ENCODE measurements around the gene GTSF1L.

The GTSF1L gene

GRCh38 chr20:43726811-43727338 is at the start of gene GTSF1L:
Gene GTSF1L, minus strand, starts transcription at chr20:43727002. Its CDS starts 308 bp downstream, at chr20:43726694.
- Histone ChIP-seq H3K36me3 (ENCODE audit: insufficient read depth, low read length) (no peaks in the 10 kb centered on the region), H3K27me3 (ENCODE audit: insufficient read depth, low read length) (no peaks in the 10 kb centered on the region; the same call in 1 of the 2 replicates), H3K4me3 (ENCODE audit: low read depth, low read length) (no peak within 1 kb of the TSS), H2AFZ (ENCODE audit: low read length, unreplicated experiment) (no peak within 1 kb of the TSS), H3K79me2 (ENCODE audit: control insufficient read depth, insufficient read depth, low read length, unreplicated experiment) (no peaks in the 10 kb centered on the region), H3K4me1 (ENCODE audit: control insufficient read depth, insufficient read depth, low read length, unreplicated experiment) (no peaks in the 10 kb centered on the region), H3K27ac (ENCODE audit: low read depth, low read length) (no peak within 1 kb of the TSS)

DNA sequence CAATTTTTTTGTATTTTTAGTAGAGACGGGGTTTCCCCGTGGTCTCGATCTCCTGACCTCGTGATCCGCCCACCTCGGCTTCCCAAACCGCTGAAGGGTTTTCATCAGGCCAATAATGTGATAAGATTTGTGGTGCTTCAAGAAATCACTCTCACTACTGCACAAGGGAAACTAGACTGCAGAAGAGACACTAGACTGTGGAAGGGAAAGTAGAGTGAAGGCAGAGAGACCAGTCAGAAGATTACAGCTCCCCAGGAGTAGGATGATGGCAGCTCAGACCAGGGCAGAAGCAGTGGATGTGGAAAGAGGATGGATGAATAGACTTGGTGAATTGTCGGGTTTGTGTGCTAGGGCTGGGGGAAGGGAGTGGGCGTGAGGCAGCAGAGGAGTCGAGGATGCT is 48.0 kb upstream of the GTSF1L start:
- no peaks in the 10 kb centered on the region for H3K4me1 ChIP-seq (ENCODE audit: control insufficient read depth, insufficient read depth, low read length, unreplicated experiment)
- peaks cover 61% of the 10 kb centered on the region for H3K27me3 ChIP-seq (ENCODE audit: insufficient read depth, low read length)
- no peak overlapping the region for H3K4me3 ChIP-seq (ENCODE audit: low read depth, low read length)
- no peaks in the 10 kb centered on the region for H3K79me2 ChIP-seq (ENCODE audit: control insufficient read depth, insufficient read depth, low read length, unreplicated experiment)
- H2AFZ ChIP-seq (ENCODE audit: low read length, unreplicated experiment) = no peak overlapping the region
- no peak overlapping the region for H3K27ac ChIP-seq (ENCODE audit: low read depth, low read length)
- H3K36me3 ChIP-seq (ENCODE audit: insufficient read depth, low read length) = no peaks in the 10 kb centered on the region

- no peaks in the 10 kb centered on the region for H3K36me3 ChIP-seq (ENCODE audit: insufficient read depth, low read length)
- no peak overlapping the region for H3K4me3 ChIP-seq (ENCODE audit: low read depth, low read length)
These were observed 44.8 kb upstream of the GTSF1L start for GRCh38 chr20:43771503-43772190.

GRCh38 chr20:43770342-43770741 is 43.5 kb upstream of the GTSF1L start:
- Histone ChIP-seq H3K36me3 (ENCODE audit: insufficient read depth, low read length) (no peaks in the 10 kb centered on the region), H3K27me3 (ENCODE audit: insufficient read depth, low read length) (peaks cover 86% of the 10 kb centered on the region), H2AFZ (ENCODE audit: low read length, unreplicated experiment) (no peak overlapping the region), H3K27ac (ENCODE audit: low read depth, low read length) (no peak overlapping the region), H3K4me3 (ENCODE audit: low read depth, low read length) (no peak overlapping the region), H3K79me2 (ENCODE audit: control insufficient read depth, insufficient read depth, low read length, unreplicated experiment) (no peaks in the 10 kb centered on the region), H3K4me1 (ENCODE audit: control insufficient read depth, insufficient read depth, low read length, unreplicated experiment) (no peaks in the 10 kb centered on the region)

More at GRCh38 chr20:43771503-43772190, 44.8 kb upstream of the GTSF1L start:
- no peaks in the 10 kb centered on the region for H3K4me1 ChIP-seq (ENCODE audit: control insufficient read depth, insufficient read depth, low read length, unreplicated experiment)
- no peaks in the 10 kb centered on the region for H3K79me2 ChIP-seq (ENCODE audit: control insufficient read depth, insufficient read depth, low read length, unreplicated experiment)
- no peak overlapping the region for H3K27ac ChIP-seq (ENCODE audit: low read depth, low read length)
- H3K27me3 ChIP-seq (ENCODE audit: insufficient read depth, low read length) = peaks cover 73% of the 10 kb centered on the region
- H2AFZ ChIP-seq (ENCODE audit: low read length, unreplicated experiment) = no peak overlapping the region

DNA sequence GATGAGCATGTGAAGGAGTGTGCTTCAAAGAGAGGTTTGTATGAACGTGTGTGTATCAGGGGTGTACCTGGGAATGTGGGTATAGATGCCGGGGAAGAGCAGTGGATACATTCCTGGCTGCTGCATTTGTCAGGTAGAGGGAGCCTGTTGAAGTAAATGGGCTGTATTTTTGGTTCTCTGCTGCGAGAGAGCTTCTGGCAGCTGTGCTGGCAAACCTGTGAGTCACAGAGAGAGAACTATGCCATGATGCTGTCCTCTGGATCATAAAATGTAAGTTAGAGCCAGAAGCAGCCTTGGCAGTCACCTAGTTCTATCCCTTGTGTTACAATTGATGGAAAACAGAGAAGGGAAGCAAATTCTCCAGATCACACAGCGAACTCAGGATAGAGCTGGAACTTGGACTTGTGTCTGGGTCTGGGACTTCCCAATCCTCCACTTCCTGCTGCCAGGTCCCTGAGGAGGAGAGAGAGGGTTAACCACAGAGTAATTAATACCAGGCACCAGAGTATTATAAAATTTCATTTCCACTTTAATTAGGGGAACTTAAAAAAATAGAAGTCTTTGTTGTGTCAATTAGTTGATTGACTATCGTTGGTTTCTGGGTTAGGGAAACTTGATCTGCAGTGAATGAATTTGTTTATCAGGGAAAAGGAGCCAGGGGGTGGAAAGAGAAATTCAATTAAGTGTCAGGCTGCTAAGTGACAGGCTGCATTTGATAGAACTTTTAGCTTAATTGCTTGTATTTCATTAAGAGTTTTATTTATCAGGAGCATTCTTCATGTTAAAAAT is 41.1 kb upstream of the GTSF1L start:
- no peak overlapping the region for H3K4me3 ChIP-seq (ENCODE audit: low read depth, low read length)
- peaks cover 66% of the 10 kb centered on the region for H3K27me3 ChIP-seq (ENCODE audit: insufficient read depth, low read length)
- no peaks in the 10 kb centered on the region for H3K79me2 ChIP-seq (ENCODE audit: control insufficient read depth, insufficient read depth, low read length, unreplicated experiment)
- H3K36me3 ChIP-seq (ENCODE audit: insufficient read depth, low read length) = no peaks in the 10 kb centered on the region
- H3K4me1 ChIP-seq (ENCODE audit: control insufficient read depth, insufficient read depth, low read length, unreplicated experiment) = no peaks in the 10 kb centered on the region
- no peak overlapping the region for H3K27ac ChIP-seq (ENCODE audit: low read depth, low read length)
- H2AFZ ChIP-seq (ENCODE audit: low read length, unreplicated experiment) = no peak overlapping the region

- Histone ChIP-seq H3K36me3 (ENCODE audit: insufficient read depth, low read length) (no peaks in the 10 kb centered on the region), H3K27ac (ENCODE audit: low read depth, low read length) (no peak overlapping the region), H3K4me1 (ENCODE audit: control insufficient read depth, insufficient read depth, low read length, unreplicated experiment) (no peaks in the 10 kb centered on the region), H3K27me3 (ENCODE audit: insufficient read depth, low read length) (peaks cover 58% of the 10 kb centered on the region), H2AFZ (ENCODE audit: low read length, unreplicated experiment) (no peak overlapping the region), H3K79me2 (ENCODE audit: control insufficient read depth, insufficient read depth, low read length, unreplicated experiment) (no peaks in the 10 kb centered on the region), H3K4me3 (ENCODE audit: low read depth, low read length) (no peak overlapping the region)
These were observed 40.1 kb upstream of the GTSF1L start for GRCh38 chr20:43766917-43767316.

- no peak overlapping the region for H3K4me3 ChIP-seq (ENCODE audit: low read depth, low read length)
- H3K36me3 ChIP-seq (ENCODE audit: insufficient read depth, low read length) = no peaks in the 10 kb centered on the region
- H3K4me1 ChIP-seq (ENCODE audit: control insufficient read depth, insufficient read depth, low read length, unreplicated experiment) = no peaks in the 10 kb centered on the region
- H3K79me2 ChIP-seq (ENCODE audit: control insufficient read depth, insufficient read depth, low read length, unreplicated experiment) = no peaks in the 10 kb centered on the region
- H2AFZ ChIP-seq (ENCODE audit: low read length, unreplicated experiment) = no peak overlapping the region
- H3K27ac ChIP-seq (ENCODE audit: low read depth, low read length) = no peak overlapping the region
- peaks cover 53% of the 10 kb centered on the region for H3K27me3 ChIP-seq (ENCODE audit: insufficient read depth, low read length)
These were observed 39.6 kb upstream of the GTSF1L start for GRCh38 chr20:43766385-43766784.

DNA sequence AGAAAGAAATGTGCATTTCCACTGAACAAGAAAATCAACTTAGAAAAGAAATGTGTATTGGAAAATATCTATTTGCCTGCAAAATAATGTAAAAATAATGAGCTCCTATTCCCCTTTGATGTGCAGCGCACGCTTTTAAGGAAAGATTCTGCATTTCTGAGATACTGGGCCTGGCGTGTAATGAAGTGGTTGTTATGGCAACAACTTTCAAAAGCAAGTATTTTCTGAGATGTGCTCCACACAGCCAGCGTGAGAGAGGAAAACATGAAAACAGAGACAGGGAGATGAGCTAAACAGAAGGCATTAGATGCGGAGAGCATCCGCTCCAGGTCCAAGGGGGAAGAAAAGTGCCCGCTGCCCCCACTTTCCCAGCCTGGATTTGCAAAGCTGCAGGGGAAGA is 39.1 kb upstream of the GTSF1L start:
- Histone ChIP-seq H3K4me3 (ENCODE audit: low read depth, low read length) (no peak overlapping the region), H3K27me3 (ENCODE audit: insufficient read depth, low read length) (peaks cover 49% of the 10 kb centered on the region), H2AFZ (ENCODE audit: low read length, unreplicated experiment) (no peak overlapping the region), H3K79me2 (ENCODE audit: control insufficient read depth, insufficient read depth, low read length, unreplicated experiment) (no peaks in the 10 kb centered on the region), H3K4me1 (ENCODE audit: control insufficient read depth, insufficient read depth, low read length, unreplicated experiment) (no peaks in the 10 kb centered on the region), H3K27ac (ENCODE audit: low read depth, low read length) (no peak overlapping the region), H3K36me3 (ENCODE audit: insufficient read depth, low read length) (no peaks in the 10 kb centered on the region)

GRCh38 chr20:43762911-43763310 is 36.1 kb upstream of the GTSF1L start:
- Histone ChIP-seq H3K27ac (ENCODE audit: low read depth, low read length) (no peak overlapping the region), H3K4me3 (ENCODE audit: low read depth, low read length) (no peak overlapping the region), H3K36me3 (ENCODE audit: insufficient read depth, low read length) (no peaks in the 10 kb centered on the region), H3K79me2 (ENCODE audit: control insufficient read depth, insufficient read depth, low read length, unreplicated experiment) (no peaks in the 10 kb centered on the region), H3K27me3 (ENCODE audit: insufficient read depth, low read length) (peaks cover 34% of the 10 kb centered on the region), H2AFZ (ENCODE audit: low read length, unreplicated experiment) (no peak overlapping the region), H3K4me1 (ENCODE audit: control insufficient read depth, insufficient read depth, low read length, unreplicated experiment) (no peaks in the 10 kb centered on the region)

GRCh38 chr20:43761386-43762340 is 34.9 kb upstream of the GTSF1L start:
- H3K79me2 ChIP-seq (ENCODE audit: control insufficient read depth, insufficient read depth, low read length, unreplicated experiment) = no peaks in the 10 kb centered on the region
- H3K27ac ChIP-seq (ENCODE audit: low read depth, low read length) = no peak overlapping the region
- H3K36me3 ChIP-seq (ENCODE audit: insufficient read depth, low read length) = no peaks in the 10 kb centered on the region
- H3K4me1 ChIP-seq (ENCODE audit: control insufficient read depth, insufficient read depth, low read length, unreplicated experiment) = no peaks in the 10 kb centered on the region
- H3K4me3 ChIP-seq (ENCODE audit: low read depth, low read length) = no peak overlapping the region
- H2AFZ ChIP-seq (ENCODE audit: low read length, unreplicated experiment) = no peak overlapping the region
- peaks cover 22% of the 10 kb centered on the region for H3K27me3 ChIP-seq (ENCODE audit: insufficient read depth, low read length)

Measured in ACC112 (cell line).